HFFc6 (cell line): ENCODE results near the gene CDV3. TPM values are rescaled to one million over a fixed set of nuclear protein-coding genes. Genes with fewer than 3 reads are reported as not detected.
A peak's percentile ranks its signal among the peaks of the same experiment; 100 is the strongest.
"Not testable (repeated sequence)": the region's sequence is repeated elsewhere in the genome, so short reads cannot be mapped to it uniquely, and the experiment has no call there.

Experiments used
- DNase-seq: peaks from one replicate; pipeline ENCODE4 v3.0.0-alpha.2; 2018
- H3K27ac Mint-ChIP-seq: 2 replicates; pipeline ENCODE4 v1.8.0; 2020; ENCODE audit warnings: mild to moderate bottlenecking, mixed read lengths
- H3K27me3 Mint-ChIP-seq: 2 replicates; pipeline ENCODE4 v1.8.0; 2021; ENCODE audit warnings: mild to moderate bottlenecking, moderate library complexity, mixed read lengths; ENCODE audit not compliant: insufficient read depth
- H3K36me3 Mint-ChIP-seq: 2 replicates; pipeline ENCODE4 v1.8.0; 2021; ENCODE audit warnings: low read depth, mixed read lengths
- H3K4me1 Mint-ChIP-seq: 2 replicates; pipeline ENCODE4 v1.8.0; 2020; ENCODE audit warnings: low read depth, mixed read lengths
- H3K4me3 Mint-ChIP-seq: 2 replicates; pipeline ENCODE4 v1.8.0; 2020; ENCODE audit warnings: mild to moderate bottlenecking, moderate library complexity, mixed read lengths
- H3K9me3 Mint-ChIP-seq: 2 replicates; pipeline ENCODE4 v1.8.0; 2020; ENCODE audit warnings: mild to moderate bottlenecking, mixed read lengths
- CTCF ChIP-seq: fragments of 200-600 bp; sonication (generic); IDR thresholded peaks from 2 replicates; pipeline ENCODE4 v1.5.0; 2021; ENCODE audit warnings: antibody characterized with exemption, mild to moderate bottlenecking
- total RNA-seq, 6 experiments: library from RNA; stranded (reverse); fragmentation: NEBNext Ultra II Directional; extraction: Animal tissue kit (Norgen Biotek cat#: 25700); gene quantifications; 2 replicates in 1 of 6; 3 replicates in 5 of 6; pipeline ENCODE4 v1.2.3, GENCODE V29; 2021

Gene CDV3
- total RNA-seq, 6 experiments from 2014 or later, result 163 to 208 (median 184) TPM

GRCh38 chr3:133542871-133543270 is 30.6 kb upstream of the CDV3 start:
- H3K27me3 Mint-ChIP-seq, result no peaks in the 10 kb centered on the region; the same call in 1 of the 2 replicates
- peaks cover 25% of the 10 kb centered on the region for H3K4me1 Mint-ChIP-seq
- H3K36me3 Mint-ChIP-seq, result no peaks in the 10 kb centered on the region
- TF ChIP-seq CTCF, result no peak
- no peak overlapping the region for H3K27ac Mint-ChIP-seq
- H3K4me3 Mint-ChIP-seq, result no peak overlapping the region
- peaks cover 4% of the 10 kb centered on the region; the same call in 1 of the 2 replicates for H3K9me3 Mint-ChIP-seq
- no peak for DNase-seq

GRCh38 chr3:133544983-133545382 is 28.5 kb upstream of the CDV3 start:
- H3K4me3 Mint-ChIP-seq, H3K27ac Mint-ChIP-seq, H3K9me3 Mint-ChIP-seq, DNase-seq, H3K36me3 Mint-ChIP-seq, H3K27me3 Mint-ChIP-seq: not testable (repeated sequence)
- H3K4me1 Mint-ChIP-seq, result peaks cover 38% of the 10 kb centered on the region

GRCh38 chr3:133547432-133548041 is 25.9 kb upstream of the CDV3 start:
- Mint-ChIP-seq H3K27ac (peak overlapping the region; percentile 78), H3K4me3 (peak overlapping the region; percentile 55), H3K9me3 (peaks cover 4% of the 10 kb centered on the region; the same call in 1 of the 2 replicates), H3K4me1 (peaks cover 26% of the 10 kb centered on the region), H3K27me3 (no peaks in the 10 kb centered on the region), H3K36me3 (no peaks in the 10 kb centered on the region)
- peak; percentile 70 for DNase-seq
- no peak for TF ChIP-seq CTCF

GRCh38 chr3:133548090-133548489 is 25.4 kb upstream of the CDV3 start:
- H3K27me3 Mint-ChIP-seq, result no peaks in the 10 kb centered on the region
- H3K36me3 Mint-ChIP-seq, result no peaks in the 10 kb centered on the region
- H3K4me1 Mint-ChIP-seq, result peaks cover 26% of the 10 kb centered on the region
- peak overlapping the region; percentile 55 for H3K4me3 Mint-ChIP-seq
- H3K27ac Mint-ChIP-seq, result peak overlapping the region; percentile 78
- no peak for TF ChIP-seq CTCF
- no peak for DNase-seq
- H3K9me3 Mint-ChIP-seq, result peaks cover 4% of the 10 kb centered on the region; the same call in 1 of the 2 replicates

- Mint-ChIP-seq H3K9me3 (peaks cover 4% of the 10 kb centered on the region; the same call in 1 of the 2 replicates), H3K4me3 (no peak overlapping the region), H3K27me3 (no peaks in the 10 kb centered on the region; the same call in 1 of the 2 replicates), H3K4me1 (peaks cover 26% of the 10 kb centered on the region), H3K27ac (no peak overlapping the region), H3K36me3 (no peaks in the 10 kb centered on the region)
- no peak for TF ChIP-seq CTCF
- DNase-seq, result no peak
Measured at GRCh38 chr3:133549565-133549964, 23.9 kb upstream of the CDV3 start.

- not testable (repeated sequence) for H3K9me3 Mint-ChIP-seq, H3K27me3 Mint-ChIP-seq, H3K36me3 Mint-ChIP-seq, H3K27ac Mint-ChIP-seq, H3K4me3 Mint-ChIP-seq, DNase-seq
- H3K4me1 Mint-ChIP-seq, result peaks cover 26% of the 10 kb centered on the region
Measured at GRCh38 chr3:133551589-133551988, 21.9 kb upstream of the CDV3 start.
